Umbilical cord (tissue), 2 donors: ENCODE results near the gene SOX6. TPM values are rescaled to one million over a fixed set of nuclear protein-coding genes. Genes with fewer than 3 reads are reported as not detected.
"Not testable (repeated sequence)": the region's sequence is repeated elsewhere in the genome, so short reads cannot be mapped to it uniquely, and the experiment has no call there.

Experiments used
- DNase-seq: peaks from one replicate; pipeline ENCODE4 v3.0.0-alpha.2; 2015; ENCODE audit warnings: low spot score
- total RNA-seq: library from RNA; depleted of rRNA; stranded (reverse); fragments of >200 nt; gene quantifications from one replicate; pipeline ENCODE4 v1.2.3, GENCODE V29; 2014; ENCODE audit warnings: low replicate concordance; ENCODE audit not compliant: insufficient read depth

SOX6 gene
- total RNA-seq, 1 donor from 2014 or later: 54.7 TPM

DNA sequence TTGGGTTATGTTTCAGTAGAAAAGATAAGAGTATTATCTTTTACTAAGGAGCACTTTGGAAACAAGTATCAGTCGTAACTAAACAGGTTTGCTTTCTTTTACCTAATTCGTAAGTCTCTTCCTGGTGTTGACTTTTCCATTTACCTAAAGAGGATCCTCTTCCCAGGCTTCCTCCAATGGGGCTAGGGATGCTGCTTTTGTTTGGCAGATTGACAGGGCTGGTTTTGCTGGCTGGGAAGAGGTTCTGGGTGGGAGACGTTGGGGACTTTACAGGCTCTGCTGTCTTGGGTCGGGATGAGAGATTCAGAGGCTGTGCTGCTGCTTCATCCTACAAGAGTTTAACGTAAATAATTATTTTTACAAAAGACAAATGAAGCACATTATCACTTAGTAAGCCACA lies 306.7 kb downstream of the SOX6 start:
- no peak for DNase-seq

- no peak for DNase-seq
Observed at GRCh38 chr11:16047073-16047472, 309.3 kb downstream of the SOX6 start.

- DNase-seq: no peak
Observed at GRCh38 chr11:16043617-16044016, 312.7 kb downstream of the SOX6 start.

DNA sequence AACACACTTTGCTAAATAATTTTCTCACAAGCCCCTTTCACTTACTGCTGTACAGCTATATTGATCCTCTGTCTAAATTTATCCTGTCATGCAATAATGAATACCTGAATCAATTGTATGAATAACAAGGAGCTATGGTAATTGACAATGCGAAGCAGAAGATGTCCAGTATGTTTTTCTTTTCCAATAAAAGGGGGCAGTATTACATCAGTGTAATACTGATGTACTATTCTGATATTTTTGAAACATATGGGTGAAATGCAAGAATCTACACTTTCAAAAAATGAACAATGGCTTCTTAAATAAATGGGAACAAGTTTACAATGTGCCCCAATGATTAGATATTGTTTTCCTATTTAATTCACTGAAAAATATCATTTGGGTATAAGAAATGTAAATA lies 315.1 kb downstream of the SOX6 start:
- no peak for DNase-seq

GRCh38 chr11:16040151-16040550 lies 316.2 kb downstream of the SOX6 start:
- no peak for DNase-seq

DNA sequence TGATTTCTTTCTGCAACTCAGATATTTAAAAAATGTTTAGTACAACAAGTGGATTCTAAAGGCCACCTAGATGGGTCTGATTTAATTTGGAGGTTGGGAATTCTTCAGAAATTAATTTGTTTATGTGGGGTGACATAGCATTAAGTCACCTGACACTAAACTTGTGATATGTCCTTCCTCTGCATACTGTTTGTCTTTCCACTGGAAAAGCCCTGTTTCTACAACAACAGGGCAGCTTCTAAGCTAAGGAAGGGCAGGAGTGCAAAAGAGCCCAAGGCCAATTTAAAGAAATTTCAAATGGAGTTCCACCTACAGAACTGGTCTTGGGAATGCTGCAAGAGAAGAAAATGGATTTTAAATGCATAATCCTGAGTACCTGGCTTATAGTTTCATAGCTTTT lies 319.2 kb downstream of the SOX6 start:
- DNase-seq: no peak

GRCh38 chr11:16036218-16036617 lies 320.1 kb downstream of the SOX6 start:
- DNase-seq: no peak

- no peak for DNase-seq
Observed at GRCh38 chr11:16034074-16034473, 322.3 kb downstream of the SOX6 start.

DNA sequence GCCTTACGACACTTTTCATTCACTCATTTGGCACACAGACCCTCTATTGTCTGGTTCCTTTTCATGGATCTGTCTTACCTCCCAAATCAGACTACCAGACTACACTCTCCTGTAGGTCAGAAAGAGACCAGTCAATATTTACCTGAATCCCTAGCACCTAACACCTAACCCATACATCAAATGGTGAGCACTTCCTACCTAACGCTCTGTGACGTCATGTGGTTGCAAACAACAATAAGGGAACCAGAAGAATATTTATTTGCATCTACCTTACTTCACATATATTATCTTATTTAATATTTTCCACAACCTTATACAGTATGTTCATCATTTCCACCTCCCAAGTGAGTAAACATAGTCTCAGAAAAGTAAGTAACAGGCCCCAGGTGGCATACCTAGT lies 323.4 kb downstream of the SOX6 start:
- no peak for DNase-seq

- DNase-seq: no peak
Observed at GRCh38 chr11:16031210-16031609, 325.1 kb downstream of the SOX6 start.

DNA sequence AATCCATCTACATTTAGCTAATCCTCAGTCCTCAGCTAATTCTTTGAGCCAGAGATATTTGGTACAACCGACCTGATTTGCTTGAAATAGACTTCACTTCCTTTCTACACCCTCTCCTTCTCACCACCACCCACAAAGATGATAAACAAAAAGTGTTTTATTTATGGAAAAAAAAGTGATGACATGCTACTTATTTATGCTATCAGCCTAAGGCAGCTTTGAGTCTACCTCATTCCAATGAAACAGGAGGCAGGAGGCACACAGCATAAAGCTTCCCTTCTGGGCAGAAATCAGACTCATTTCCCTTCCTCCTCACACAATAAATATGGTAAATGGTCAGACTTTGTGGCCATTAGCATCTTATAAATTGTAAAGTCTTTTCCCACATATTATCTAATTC lies 325.7 kb downstream of the SOX6 start:
- DNase-seq: no peak

DNA sequence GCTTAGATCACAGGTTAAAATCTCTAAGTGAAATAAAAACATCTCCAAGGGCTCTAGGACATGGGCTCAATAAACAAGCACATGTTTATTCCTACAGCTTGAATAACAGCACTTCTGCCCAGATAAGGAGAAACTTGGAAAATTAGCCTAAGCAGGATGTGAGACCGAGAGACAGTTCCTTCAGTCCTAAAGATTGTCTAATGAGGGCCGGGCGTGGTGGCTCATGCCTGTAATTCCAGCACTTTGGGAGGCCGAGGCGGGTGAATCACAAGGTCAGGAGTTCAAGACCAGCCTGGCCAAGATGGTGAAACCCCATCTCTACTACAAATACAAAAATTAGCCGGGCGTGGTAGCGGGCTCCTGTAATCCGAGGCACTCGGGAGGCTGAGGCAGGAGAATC lies 327.2 kb downstream of the SOX6 start:
- DNase-seq: not testable (repeated sequence)

GRCh38 chr11:16028419-16028818 lies 327.9 kb downstream of the SOX6 start:
- DNase-seq: no peak

DNA sequence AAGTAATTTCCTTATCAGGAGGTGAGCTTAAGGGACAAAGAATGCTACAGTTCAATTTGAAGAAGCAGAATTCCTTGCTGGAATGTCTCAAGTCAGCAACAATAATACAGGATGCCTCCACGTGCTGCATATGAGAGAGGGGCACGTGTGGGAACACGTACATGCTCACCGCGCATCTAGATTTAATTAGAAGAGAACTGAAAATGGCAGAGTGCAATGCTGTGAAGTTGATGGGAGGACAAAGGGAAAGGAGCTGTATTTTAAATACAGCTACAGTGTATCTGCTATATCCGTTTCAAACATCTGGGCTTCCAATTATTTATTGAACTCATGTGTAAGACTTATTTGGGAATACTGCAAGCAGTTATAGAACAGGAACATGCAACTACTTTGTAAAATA lies 328.7 kb downstream of the SOX6 start:
- peak; percentile 69 for DNase-seq

DNA sequence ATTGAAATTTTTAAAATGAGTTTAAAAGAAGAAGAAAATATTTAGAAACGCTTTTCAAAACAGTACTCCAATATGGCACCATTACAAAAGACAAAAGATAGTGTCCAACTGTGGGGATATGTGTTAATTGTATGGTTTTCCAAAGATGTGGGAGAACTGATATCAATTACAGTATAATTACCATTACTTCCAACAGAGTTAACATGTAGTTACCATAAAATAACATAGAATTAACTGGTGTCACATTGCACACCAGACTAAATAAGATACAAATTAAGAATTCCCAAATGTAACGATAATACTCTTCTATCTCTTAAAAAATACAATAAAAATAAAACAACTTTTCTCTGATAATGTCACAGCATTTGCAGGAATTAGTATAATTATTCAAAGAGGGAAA lies 329.5 kb downstream of the SOX6 start:
- DNase-seq: no peak

GRCh38 chr11:16018931-16019330 lies 337.4 kb downstream of the SOX6 start:
- DNase-seq: no peak

- DNase-seq: no peak
Observed at GRCh38 chr11:16016468-16016829, 339.9 kb downstream of the SOX6 start.

DNA sequence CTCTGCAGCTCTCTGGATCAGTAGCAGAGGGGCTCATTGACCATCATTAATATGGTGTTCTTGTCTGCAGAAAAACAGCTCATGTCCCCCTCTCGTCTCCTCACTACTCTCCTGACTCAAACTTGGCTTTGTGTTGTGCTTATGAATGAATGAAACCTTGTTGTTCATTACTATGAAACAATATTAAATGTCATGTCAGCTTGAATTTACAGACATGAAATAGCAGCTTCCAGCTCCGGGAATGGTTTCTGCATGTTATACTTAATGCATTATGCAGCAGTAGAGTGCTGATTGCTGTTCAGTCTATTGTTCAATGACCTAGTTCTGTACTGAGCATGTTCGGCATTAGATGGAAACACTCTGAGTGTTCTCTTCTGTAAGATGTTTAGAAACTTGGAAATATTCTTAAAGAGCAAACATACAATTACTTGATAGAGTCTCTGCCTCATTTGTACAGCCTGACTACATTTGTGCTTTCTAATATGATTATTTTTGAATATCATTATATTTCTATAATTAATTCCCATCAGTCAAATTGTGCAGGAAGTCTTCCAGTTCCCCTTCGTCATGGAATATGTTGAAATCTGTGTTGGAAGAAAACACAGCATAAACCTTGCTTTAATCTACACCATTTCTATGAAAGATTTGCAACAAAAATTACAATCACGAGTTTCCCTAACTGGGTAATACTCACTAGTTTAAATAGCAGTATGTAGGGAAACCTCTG lies 340.4 kb downstream of the SOX6 start:
- DNase-seq: no peak

DNA sequence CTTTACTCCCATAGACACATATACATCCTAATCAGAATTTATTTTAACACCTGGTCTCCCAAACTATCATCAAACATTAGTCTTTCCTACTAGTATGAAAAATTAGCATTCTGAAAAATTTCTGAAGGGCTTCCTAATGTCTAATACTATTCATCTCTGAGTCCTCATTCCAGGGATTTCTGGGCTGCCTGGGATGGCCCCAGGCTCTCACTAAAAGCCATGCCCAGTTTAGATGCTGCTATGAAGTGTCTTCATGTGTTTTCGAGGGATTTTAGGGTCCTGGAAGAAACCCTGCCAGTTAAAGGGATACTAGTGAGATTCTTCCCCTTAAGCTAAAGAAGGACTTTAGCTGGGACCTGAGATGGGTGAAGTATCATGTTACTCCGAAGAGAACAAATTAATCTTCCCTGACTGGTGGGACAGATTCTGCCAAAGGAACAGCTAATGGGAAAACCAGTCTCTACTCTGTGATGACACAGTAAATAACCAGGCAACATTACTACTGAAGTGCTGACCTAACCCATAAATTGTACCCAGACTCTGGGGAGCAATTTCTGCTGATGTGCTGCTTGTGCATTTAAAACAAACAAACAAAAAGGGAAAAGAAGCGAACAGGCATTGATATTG lies 342.6 kb downstream of the SOX6 start:
- DNase-seq: no peak

- DNase-seq: no peak
Observed at GRCh38 chr11:16013242-16013641, 343.1 kb downstream of the SOX6 start.

DNA sequence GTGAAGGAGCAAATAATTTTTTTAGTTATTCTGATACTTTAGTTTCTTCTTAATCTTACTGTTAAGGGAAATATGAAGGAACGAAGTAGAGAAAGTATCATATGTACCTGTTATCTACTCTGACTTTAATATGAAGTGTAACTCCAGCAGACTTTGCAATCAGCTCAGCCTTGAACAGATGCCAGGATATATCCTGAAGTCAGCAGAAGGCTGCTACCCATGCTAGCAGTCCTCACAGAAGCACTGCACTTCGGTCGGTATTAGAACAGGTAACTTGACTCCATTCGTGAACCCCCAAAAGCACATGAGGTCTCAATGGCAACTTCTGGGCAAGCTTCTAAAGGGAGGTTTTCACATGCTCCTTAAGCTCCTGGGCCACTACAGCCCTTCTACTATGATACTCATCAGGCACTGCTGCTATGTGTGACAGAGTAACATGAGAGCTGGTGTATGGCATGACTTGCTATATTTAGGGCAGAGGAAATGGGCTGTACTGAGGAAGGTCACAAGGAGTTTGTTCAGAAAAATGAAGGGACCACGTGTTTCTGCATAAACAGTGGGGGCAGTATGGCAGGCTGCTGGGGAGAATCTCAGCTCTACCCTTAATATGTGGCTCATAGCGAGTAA lies 344.1 kb downstream of the SOX6 start:
- no peak for DNase-seq

DNA sequence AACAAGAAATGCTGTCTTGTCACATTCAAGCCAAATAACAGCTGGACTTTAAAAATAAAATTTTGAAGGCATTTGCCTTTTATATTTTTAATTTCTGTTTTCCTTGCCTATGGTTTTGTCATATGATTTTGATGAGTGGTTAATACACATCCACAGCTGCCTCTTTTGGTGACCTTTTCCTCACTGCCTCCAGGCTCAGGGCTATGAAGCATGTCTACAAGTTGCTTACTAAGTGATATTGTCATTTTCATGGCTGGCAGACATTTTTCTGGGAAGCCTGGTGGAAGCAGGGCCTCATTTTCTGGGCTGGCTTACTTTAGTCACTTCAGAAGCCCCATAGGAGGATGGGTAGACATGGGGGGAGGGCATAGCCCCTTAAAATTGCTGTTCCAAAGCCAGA lies 344.9 kb downstream of the SOX6 start:
- no peak for DNase-seq

GRCh38 chr11:16009021-16009420 lies 347.3 kb downstream of the SOX6 start:
- no peak for DNase-seq
